Suppressor macrophage treated with lipopolysaccharide for 1 hour (primary cell): ENCODE measurements around the gene CCL11.

ENCODE experiments used
- DNase-seq, 3 donors: peaks; one replicate each; pipeline ENCODE4 v3.0.0-alpha.2; 2020 to 2022

The CCL11 gene

DNA sequence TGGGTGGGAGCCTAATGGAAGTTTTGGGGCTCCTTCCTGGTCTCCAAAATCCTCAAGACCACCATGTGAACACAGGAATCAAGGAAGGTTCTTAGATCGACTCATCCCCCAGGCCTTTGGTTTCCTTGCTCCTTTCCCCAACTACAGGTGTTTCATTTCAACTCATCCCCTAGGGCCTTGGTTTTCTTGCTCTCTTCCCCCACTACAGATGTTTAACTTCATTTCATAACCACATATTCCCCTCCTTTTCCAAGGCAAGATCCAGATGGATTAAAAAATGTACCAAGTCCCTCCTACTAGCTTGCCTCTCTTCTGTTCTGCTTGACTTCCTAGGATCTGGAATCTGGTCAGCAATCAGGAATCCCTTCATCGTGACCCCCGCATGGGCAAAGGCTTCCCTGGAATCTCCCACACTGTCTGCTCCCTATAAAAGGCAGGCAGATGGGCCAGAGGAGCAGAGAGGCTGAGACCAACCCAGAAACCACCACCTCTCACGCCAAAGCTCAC, at the start of gene CCL11:
TSS of gene CCL11 (plus strand) at position 457 of the 507 bp plus-strand sequence. CDS start 67 bp downstream, outside the sequence.
- DNase-seq: no peak

DNA sequence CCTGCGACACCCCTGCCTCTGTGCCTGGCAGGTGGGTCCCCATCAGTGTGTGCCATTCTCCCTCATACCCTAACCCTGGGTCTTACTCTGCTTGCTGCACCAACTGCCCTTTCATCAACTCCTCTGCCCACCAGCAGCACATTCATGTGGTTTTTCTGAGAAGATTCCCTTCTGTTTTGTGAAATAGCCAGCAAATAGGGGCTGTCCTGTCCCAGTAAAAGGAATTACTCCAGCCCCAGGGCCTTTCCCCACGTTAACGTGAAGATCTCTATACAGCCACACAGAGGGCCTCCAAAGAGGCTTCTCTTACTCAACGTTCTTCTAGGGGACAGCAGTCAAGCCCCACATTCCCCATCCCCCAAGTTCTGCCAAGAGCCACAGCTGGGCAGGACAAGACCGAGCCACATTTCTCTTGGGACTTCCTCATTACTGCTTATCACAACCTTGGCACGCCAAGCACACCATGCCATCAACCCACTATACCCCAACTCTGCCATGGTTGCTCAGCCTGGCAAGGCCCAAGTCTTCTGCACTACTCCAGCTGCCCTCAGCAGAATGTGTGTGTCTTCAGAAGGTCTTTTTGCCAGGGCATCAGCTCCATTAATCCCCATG, 49.2 kb upstream of the CCL11 start:
- DNase-seq: peak; percentile 65 to 81 (median 74)

DNA sequence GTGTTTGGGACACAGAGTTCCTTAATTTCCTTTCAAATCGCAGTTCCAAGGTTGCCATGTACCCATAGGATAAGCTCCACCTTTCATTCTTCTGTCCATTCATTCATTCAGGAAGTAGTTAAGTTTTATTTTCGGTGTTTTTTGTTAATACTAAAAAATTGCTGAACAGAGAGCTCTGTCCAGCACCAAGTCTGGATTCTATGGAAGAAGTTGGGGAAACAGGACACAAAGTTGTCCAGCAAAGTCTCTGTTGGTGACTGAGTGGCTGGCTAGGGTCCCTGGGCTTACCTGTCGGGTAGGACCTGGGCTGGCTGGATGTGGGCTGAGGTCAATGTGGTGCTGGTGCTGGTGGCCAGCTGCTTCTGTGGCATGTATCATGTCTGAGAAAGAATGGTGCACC, 48.1 kb upstream of the CCL11 start:
- DNase-seq: no peak

DNA sequence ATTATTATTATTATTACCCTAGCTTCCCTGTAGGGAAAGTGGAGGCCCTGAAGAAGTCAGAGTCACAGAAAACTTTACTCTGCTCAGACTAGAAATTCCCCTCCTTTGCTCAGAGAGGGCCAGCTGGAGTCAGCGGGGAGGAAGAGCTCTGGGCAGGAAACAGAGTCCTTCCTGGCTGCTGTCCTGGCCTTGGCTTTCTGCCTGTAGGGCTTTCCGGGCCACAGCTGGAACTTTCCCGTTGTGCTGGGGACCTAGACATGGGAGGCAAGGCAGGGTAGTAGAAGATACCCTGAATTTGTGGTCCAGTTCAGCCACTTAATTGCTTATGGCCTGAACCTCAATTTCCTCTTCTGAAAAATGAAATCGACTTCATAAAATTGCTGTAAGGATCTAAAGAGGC, 44.5 kb upstream of the CCL11 start:
- peak; percentile 84 to 92 (median 88) for DNase-seq

DNA sequence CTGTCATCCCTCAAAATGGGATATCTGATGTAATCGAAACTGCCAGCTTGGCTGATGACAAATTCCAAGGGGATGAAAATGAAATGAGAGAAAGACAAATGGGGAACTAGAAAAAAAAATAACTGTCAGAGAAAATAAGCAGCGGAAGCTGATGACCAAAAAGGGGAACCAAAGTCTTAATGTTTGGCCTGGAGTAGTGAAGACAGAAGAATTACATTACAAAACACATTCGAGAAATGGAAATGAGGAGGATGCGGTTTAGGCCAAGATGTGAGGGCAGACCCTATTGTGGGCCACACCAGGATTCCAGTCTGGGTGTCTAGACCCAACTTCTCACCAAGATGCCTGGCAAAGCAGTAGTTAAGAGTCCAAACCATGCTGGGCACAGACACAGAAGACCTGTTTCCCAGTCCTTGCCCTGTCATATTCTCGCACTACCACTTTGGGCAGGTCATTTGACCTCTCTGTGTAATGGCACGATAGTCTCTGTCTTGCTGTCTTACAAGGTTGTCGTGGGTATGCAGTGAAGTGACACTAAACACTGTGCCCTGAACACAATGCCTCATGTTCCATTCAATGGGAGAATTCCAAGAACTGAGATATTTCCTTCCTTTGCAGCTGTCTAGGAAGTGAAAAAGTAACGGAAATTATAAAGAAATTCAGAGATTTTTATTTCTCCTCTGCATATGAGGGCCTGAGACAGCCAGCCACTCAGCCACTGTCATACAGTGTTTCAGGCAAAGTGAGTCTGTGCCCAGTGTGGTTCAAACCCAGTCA, 42.8 kb upstream of the CCL11 start:
- DNase-seq: peak; percentile 77 to 95 (median 88)

DNA sequence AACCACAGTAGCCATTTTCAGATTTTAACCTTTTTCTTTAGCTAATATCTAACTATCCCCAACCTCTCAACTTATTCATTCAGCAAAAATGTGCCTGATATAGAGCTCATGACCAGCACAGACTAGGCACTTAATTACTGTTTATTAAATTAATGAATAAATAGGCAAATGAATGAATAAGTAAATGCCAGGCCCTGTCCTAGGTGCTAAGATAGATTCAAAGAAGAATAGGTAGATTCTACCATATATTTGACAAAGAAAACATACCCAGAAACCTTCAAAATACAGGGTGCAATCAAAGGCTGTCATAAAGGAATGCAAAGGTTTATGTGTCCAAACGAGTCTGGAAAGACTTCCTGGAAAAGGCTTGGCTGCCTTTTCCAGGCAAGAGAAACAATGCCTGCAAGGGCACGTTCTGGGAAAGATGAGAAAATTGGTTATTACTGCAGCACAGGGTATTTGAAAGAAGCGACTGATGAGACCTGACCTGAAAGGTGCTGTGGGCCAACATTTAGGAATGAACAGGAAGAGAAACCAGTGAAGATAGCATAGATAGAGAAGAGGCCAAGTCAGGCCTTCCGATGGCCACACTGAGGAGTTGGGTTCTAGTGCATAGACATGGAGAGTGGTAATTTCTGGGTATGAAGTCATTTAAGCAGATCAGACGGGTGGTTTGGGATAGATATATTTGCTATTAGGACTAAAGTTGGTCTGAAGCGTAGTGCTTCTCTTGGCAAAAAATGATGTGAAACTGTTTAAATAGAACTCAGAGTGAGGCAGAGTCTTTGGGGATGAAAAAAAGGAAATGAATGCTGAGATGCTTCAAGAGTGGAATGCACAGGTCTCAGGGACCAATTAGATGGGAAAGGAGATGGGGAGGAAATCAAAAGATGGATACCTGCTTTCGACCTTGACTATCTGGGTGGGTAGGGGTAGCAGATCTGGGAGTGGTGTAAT, 41.9 kb upstream of the CCL11 start:
- peak in 2 of 3 donors; percentile 62 to 65 for DNase-seq

DNA sequence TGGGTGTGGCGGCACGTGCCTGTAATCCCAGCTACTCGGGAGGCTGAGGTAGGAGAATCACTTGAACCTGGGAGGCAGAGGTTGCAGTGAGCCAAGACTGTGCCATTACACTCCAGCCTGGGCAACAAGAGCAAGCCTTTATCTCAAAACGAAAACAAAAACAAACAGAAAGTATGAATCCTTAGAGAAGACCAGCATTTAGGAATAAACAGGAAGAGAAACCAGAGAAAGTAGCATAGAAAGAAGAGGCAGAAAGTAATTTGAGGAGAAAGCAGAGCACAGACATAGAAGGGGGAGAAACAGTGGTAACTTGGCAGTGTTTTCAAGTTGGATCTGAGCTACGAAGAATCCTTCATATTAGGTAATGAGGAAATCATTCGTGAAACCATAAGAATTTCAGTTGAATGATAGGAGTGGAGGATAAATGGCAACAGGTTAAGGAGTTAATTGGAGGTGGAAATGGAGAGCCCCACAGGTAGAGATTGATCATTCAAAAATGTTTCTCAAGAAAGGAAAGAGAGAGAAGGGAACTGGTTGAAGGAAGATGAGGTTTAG, 40.1 kb upstream of the CCL11 start:
- DNase-seq: peak in 2 of 3 donors; percentile 57 to 67

DNA sequence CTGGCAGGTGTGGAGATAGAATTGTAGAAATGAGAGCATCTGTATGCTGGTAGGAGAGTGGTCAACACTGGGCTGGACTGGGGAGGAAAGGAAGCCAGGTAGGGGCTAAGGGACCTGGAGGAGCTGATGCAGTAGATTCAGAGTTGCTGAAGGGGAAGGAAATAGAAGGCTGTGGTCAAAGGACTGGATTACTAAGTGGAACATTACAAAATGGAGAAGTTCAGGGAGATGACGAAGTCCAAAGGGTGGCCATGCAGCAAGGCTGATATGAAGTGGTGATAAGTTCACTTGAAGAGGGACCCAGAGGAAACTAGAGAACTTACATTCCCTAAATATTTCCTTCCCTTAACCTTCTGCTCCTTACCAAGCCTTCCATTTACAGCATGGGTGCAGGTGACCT, 39.1 kb upstream of the CCL11 start:
- DNase-seq: peak; percentile 84 to 96 (median 91)

DNA sequence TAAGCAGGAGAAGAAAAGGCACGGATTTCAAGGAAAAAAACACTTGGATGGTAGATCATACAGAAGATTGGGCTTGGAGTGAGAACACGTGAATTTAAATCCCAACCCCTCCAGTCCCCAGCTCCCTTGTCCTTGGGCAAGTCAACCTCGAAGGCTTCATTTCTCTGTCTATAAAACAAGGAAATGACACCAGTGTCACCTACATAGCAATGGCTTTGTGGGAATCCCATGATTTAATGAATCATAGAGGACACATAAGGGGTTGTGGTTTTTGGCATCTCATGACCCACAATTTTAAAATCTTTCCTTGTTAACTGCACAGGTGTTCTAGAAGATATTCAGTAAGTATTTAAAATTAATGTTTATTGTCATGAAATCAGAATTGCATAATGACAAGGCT, 38.7 kb upstream of the CCL11 start:
- peak; percentile 73 to 91 (median 86) for DNase-seq

DNA sequence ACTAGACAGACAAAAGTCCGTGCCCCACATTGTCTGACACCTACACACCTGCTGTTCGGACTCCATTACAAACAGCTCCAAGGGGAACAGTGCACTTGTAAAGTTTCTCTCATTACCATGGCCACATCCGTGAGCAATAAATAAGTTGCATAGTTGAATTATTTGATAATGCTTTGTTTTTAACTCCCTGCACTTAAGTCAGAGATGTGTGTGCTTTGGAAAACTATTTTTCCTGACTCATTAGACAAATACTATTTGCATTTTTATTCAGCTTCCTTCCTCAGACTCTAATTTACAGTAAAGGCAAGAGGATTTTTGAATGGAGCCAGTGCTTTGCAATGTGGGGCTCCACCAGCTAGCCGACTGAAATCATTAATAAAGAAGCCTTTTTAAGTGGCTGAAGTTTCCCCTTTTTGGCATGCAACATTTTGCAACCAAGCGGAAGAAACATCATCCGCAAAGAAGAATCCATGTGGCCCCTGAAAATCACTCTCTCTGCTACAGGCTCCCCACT, 37.0 kb upstream of the CCL11 start:
- DNase-seq: peak; percentile 82 to 96 (median 90)

DNA sequence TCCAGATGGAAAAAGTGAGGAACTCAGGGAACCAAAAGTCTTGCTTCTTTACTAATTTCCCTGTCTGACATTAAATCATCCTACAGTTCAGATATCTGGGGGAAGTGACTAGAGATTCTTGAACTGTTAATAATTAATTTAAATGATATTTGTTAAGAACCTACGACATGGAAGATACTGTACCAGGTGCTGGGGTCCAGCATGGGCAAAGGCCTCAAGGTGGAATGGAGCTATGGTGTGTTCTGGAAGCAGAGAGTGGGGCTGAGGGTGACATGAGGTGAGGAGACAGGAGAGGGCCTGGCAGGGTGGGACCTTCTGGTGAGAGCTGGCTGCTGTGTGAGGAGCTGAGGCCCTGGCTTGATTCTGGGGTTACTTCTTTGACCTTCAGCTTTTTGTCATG, 36.5 kb upstream of the CCL11 start:
- DNase-seq: no peak

DNA sequence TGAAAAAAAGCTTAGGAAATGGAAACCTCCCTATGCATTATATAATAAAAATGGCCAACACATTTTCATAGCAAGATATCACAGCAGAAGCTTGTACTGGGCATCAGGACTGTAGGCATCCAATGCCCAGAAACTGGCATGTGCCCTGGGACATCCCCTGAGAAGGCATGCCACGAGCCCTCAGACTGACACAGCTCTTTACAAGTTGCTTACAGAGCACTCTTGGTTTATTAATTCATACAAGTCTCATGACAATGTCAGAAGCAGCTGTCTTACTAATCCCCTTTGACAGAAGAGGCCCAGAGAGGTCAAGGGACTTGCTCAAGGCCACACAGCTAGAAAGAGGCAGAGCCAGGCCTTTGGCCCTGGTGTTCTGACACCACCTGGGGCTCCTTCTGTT, 36.1 kb upstream of the CCL11 start:
- peak; percentile 89 to 96 (median 92) for DNase-seq

DNA sequence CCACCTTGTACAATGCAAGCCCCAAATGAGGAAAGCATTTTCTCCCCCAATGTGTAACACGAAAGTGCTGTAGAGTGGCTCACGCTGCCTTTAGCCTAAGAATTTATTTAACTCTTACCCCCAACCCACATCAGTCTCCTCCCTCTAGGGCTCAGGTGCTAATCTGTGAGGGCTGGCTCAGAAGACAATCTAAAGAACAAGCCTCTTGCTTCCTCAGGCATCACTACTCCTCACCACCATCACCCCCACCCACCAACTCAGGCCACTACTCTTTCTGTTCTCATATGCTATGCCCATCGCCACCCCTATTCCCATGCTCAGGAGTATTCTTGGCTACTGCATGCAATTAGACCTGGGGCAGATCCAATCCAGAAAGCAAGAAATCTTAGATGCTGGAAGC, 34.4 kb upstream of the CCL11 start:
- DNase-seq: no peak

DNA sequence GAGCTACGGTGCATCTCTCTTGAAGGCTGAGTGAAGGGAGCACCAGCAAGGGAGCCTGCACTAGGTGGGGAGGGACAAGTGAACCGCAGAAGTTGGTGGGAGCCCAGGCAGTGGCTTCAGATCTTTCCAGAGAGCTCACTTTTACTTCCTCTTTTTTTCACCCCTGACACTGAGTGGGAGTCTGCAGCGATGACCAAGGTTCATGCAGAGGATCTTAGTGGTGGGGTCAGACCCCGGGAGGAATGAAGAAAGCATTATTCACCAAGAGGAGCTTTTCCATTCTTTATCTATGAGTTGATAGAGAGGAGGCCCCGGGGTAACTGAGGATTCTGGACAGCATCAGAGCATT, 33.5 kb upstream of the CCL11 start:
- peak; percentile 88 to 96 (median 94) for DNase-seq

DNA sequence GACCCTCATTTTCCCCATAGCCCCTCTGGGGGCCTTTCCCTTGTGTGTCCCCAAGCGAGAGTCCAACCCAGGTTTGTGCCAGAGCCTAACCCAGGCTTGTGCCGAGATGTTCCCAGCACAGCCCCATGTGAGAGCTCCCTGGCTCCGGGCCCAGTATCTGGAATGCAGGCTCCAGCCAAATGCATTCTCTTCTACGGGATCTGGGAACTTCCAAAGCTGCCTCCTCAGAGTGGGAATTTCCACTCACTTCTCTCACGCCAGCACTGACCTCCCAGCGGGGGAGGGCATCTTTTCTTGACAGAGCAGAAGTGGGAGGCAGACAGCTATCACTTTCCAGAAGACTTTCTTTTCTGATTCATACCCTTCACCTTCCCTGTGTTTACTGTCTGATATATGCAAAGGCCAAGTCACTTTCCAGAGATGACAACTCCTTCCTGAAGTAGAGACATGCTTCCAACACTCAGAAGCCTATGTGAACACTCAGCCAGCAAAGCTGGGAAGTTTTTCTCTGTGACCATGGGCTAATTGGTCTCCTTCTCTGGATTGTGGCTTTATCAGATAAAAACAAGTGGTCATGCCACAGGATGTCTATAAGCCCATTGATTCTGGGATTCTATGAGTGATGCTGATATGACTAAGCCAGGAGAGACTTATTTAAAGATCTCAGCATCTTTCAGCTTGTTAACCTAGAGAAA, 33.0 kb upstream of the CCL11 start:
- DNase-seq: peak; percentile 94 to 98 (median 96)

DNA sequence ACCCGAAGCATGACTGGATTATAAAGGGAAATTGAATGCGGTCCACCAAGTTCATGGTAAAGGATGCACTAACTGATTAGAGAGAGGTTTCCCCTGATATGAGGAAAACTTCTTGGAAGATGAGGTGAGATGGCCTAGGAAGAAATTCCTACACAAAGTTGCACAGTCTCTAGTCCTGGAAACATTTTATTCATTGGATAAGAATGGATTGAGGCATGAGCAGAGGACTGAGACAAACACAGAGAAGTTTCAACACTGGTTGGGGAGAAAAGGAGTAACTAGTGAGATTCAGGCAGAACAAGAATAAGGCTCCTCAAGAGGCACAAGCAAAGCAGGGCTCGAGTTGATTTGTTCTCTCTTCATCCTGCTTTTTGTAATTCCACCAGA, 32.4 kb upstream of the CCL11 start:
- DNase-seq: no peak

DNA sequence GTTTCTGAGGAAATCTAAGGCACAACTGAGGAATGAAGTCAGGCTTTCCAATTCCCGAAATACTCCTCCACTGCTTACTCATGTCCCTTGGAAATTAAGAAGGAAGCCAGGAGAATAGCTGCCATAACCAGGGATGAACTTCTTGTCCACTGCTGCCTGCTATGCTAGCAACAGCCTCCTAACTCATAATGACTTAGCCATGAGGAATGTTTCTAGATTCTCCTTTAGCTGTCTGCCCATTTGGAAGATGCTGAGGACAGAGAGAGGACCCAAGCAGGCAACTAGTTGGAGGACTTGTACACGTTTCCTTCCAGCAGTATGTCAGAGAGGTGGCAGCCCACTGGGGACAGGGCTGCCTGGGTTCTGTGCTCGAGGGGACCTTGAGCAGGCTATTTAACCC, 31.4 kb upstream of the CCL11 start:
- no peak for DNase-seq

DNA sequence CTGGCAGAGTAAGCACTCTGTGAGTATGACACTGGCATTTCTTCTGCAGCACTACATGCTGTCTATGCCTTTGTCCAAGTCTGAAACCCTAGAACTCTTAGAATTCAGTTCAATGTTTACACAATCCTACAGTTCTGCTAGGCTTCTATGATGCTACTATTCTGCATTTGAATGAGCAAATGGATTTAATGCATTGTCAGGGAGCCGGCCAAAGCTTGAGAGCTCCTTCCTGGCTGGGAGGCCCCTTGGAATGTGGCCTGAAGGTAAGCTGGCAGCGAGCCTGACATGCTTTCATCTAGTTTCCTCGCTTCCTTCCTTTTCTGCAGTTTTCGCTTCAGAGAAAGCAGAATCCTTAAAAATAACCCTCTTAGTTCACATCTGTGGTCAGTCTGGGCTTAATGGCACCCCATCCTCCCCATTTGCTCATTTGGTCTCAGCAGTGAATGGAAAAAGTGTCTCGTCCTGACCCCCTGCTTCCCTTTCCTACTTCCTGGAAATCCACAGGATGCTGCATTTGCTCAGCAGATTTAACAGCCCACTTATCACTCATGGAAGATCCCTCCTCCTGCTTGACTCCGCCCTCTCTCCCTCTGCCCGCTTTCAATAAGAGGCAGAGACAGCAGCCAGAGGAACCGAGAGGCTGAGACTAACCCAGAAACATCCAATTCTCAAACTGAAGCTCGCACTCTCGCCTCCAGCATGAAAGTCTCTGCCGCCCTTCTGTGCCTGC, 30.7 kb upstream of the CCL11 start, which contains the start of gene CCL2:
TSS of gene CCL2 (plus strand) at position 635 of the 730 bp plus-strand sequence. CDS start at position 700, 65 bp downstream.
- DNase-seq: peak; percentile 76 to 89 (median 82)

DNA sequence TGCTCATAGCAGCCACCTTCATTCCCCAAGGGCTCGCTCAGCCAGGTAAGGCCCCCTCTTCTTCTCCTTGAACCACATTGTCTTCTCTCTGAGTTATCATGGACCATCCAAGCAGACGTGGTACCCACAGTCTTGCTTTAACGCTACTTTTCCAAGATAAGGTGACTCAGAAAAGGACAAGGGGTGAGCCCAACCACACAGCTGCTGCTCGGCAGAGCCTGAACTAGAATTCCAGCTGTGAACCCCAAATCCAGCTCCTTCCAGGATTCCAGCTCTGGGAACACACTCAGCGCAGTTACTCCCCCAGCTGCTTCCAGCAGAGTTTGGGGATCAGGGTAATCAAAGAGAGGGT, 30.2 kb upstream of the CCL11 start:
- no peak for DNase-seq

DNA sequence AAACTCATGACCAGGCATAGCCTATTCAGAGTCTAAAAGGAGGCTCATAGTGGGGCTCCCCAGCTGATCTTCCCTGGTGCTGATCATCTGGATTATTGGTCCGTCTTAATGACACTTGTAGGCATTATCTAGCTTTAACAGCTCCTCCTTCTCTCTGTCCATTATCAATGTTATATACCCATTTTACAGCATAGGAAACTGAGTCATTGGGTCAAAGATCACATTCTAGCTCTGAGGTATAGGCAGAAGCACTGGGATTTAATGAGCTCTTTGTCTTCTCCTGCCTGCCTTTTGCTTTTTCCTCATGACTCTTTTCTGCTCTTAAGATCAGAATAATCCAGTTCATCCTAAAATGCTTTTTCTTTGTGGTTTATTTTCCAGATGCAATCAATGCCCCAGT, 29.7 kb upstream of the CCL11 start:
- no peak for DNase-seq

DNA sequence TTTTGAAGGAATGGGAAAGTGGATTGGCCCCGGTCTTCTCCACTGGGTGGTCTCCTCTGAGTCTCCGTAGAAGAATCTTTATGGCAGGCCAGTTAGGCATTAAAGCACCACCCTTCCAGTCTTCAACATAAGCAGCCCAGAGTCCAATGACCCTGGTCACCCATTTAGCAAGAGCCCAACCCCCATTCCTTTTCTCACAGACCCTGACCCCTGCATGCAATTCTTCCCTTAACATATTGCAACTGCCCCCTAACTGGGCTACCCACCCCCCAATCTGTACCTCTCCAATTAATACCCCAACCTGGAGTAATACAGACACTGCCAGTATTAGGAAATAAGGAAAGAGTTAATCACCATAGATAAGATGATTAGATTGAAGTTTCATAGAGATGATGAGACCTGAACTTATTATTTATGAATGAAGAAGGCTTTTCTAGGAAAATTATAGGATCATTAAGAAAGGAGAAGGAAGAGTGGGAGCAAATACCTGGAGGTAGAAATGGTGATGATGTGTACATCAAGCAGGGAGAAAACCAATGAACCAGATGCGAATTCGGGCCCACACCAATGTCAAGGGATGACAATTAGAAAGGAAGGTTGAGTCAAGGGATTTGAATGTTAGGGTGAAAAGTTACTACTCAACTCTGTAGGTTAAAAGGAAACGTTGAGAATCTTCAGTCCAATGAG, 28.1 kb upstream of the CCL11 start:
- DNase-seq: no peak
